Stimulated activated CD4-positive, alpha-beta T cell treated with anti-CD3 and anti-CD28 coated beads, Interleukin-2, amount 100 ng/mL, for 24 hours (primary cell): ENCODE data around the gene DAZL.
"Not testable (repeated sequence)": the region's sequence is repeated elsewhere in the genome, so short reads cannot be mapped to it uniquely, and the experiment has no call there.

Experiments
- DNase-seq, 2 donors: peaks; one replicate each; pipeline ENCODE4 v3.0.0-alpha.2; 2020

The DAZL gene

GRCh38 chr3:16604887-16605602, at the start of gene DAZL:
TSS of gene DAZL (minus strand) at chr3:16605423. CDS start at chr3:16605205, 218 bp downstream.
- no peak for DNase-seq

GRCh38 chr3:16654976-16655375, 49.8 kb upstream of the DAZL start:
- no peak for DNase-seq

DNA sequence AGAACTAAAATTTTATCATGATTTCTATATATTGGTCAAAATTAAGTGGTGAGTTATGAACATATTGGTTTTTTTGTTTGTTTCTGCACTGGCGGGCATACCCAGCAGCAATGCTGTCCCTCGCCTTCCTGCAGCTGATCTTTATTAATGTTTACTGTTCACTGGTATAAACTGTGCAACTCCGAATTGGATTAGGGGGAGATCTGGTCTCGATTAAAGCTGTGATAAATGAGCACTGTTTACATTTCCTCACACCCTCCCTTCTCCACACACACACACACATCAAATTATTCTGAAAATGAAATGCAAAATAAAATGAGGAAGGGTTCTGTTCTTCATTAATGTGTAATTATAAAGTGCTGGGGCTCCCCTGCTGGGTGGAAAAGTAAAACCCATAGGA, 48.5 kb upstream of the DAZL start:
- no peak for DNase-seq

DNA sequence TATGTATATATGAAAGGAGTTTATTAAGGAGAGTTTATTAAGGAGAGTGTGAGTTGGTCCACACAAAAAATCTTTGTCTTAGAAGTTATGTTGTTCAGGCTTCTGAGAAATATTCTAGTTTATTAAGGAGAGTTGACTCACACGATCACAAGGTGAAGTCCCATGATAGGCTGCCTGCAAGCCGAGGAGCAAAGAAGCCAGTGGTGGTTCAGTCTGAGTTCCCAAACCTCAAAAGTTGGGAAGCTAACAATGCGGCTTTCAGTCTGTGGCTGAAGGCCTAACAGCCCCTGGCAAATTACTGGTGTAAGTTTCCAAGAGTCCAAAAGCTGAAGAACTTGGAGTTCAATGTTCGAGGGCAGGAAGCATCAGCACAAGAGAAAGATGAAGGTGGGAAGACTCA, 42.4 kb upstream of the DAZL start:
- no peak for DNase-seq

DNA sequence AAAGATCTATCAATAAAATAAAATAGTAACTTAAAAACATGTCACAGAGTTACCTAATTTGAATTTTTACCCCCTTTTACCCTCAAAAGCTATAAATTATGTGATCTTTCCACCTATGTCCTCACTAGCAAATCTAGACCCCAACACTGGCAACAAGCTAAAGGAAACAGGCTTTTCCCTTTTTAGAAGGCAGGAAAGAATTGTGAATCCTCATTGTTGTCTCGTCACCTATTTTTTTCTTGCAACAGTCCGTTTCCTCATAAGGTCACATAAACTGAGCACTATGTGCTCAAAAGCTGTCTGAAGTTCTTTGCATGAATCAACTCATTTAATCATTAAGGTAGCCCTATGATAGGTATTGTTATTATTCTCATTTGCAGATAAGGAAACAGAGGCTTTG, 34.6 kb upstream of the DAZL start:
- DNase-seq, result no peak

- DNase-seq, result no peak
Measured at GRCh38 chr3:16633948-16634347, 28.7 kb upstream of the DAZL start.

GRCh38 chr3:16632395-16632794, 27.2 kb upstream of the DAZL start:
- no peak for DNase-seq

DNA sequence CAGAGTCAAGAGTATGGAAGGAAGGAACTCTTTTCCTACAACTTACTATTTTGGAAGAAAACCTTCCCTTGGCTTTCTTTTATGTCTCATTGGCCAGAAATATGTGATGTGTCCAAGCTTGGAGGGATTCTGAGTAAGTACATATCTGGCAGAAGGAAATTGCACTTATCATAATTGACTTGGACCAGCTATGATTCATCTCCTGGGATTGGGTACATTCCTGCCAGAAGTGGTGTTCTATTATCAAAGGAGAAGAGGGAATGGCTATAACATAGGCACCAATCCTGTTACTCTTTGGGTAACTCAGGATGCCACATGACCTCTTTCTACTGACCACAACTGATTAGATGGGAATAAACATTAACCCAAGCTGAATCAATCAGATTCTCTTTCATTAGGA, 13.5 kb upstream of the DAZL start:
- no peak for DNase-seq

DNA sequence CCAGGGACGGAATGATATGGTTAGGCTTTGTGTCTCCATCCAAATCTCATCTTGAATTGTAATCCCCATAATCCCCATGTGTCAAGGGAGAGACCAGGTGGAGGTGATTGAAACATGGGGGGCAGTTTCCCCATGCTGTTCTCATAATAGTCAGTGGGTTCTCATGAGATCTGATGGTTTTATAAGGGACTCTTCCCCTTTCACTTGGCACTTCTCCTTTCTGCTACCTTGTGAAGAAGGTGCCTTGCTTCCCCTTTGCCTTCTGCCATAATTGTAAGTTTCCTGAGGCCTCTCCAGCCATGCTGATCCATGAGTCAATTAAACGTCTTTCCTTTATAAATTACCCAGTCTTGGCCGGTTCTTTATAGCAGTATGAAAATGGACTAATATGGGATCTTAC, 11.9 kb upstream of the DAZL start:
- not testable (repeated sequence) for DNase-seq

GRCh38 chr3:16616083-16616482, 10.9 kb upstream of the DAZL start:
- no peak for DNase-seq

GRCh38 chr3:16614033-16615031, 9.1 kb upstream of the DAZL start:
- DNase-seq, result no peak

DNA sequence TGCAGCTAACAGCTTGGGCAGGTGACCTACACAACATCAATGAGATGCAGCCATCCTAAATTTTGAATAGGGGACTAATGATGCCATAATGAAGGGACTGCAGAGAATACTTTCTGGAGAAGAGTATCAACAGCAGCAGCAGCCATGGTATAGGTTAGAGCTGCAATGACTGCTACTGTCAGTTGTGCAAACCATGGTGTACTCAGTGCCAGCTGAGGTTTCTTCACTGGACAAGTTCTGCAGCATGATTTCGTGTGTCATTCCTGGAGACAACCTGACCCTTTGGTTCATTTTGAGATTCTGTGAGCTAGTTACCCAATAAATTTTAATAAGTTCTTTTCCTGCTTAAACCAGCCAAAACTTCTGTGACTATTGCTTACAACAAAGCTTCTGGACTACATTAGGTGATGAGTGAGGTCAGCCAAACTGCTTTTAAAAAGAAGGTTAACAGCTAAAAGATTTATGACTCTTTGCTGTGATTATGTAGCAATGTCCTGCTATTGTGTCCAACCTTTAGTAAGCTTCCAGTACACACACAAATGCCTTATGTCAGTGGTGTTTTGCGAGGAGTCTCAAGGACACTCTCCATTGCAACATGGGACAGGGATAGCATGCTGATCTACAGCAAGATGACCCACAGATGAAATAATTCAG, 4.8 kb upstream of the DAZL start:
- DNase-seq, result no peak

DNA sequence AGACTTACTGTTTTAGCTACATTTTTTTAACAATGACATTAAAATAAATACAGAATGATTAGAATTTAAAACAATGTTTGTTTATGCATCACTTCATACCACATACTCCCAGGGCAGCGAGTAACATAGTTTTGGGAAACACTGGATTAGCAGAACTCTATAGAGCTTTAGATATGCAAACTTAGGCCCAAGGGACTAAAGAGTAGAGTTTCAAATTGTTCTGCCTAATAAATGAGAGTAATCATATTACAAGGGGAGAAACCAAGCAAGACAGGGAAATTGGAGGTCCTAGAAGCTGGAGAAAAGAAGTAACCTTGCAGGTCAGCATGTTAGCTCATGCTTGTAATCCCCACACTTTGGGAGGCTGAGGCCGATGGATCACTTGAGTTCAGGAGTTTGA, 3.6 kb upstream of the DAZL start:
- no peak for DNase-seq

- no peak for DNase-seq
Measured at GRCh38 chr3:16607718-16608117, 2.5 kb upstream of the DAZL start.

DNA sequence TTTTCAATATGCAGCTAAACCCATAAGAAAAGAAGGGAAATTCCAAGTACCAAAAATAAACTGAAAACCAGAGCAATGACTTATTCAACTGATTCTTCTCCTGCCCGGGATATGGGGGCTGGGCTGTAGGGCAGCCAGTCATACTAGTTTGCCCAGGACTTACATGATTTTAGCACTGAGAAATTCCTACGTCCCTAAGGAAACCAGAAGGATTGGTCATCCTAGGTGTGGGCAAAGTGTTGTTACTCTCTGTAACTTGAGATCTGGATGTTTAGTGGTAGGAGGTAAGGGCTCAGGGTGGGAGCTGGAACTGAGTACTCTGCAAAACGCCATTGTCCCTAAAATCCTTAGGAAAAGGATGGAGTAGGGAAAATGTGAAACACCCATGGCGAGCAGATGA, 1.2 kb upstream of the DAZL start:
- DNase-seq, result no peak

DNA sequence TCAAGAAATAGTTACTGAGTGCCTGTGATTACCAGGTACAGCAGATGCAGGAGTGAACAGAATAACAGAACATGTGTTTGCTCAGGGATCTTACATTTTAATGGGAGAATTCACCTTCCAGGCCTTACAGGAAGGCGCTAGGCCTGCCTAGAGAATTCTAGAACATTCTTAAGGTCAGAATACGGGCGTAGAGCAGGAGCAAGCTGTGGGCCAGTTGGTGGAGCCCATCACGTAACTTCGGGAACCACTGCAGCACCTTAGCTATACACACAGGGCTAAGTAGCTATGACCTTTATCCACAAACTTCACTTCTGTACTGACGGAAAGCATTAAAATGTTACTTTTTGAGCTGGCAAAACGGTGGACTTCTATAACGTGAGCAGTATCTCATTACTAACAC, 743 bp upstream of the DAZL start:
- no peak for DNase-seq

GRCh38 chr3:16604433-16604832, 790 bp downstream of the DAZL start:
- DNase-seq, result no peak

DNA sequence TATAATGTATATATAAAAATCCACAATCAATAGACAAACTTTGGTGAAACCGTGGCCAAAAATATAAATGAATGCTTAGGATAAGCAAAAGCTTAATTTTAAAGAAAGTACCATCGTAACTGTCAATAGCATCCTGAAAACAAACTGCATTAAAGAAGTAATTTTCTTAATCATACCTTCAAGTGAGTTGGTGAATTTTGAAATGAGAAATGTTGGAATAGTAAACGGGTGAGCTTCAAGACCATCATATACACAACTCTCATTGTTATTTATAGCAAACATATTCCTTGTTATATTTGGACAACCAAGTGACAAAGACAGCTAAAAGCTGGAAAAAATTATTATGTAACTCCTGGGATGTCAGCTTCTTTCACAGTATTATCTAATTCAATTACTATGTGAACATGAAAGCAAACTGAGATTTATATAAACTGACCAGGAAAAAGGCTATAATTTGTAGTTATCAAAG, 3.7 kb downstream of the DAZL start:
- no peak for DNase-seq

- peak; percentile 87 to 89 for DNase-seq
Measured at GRCh38 chr3:16600780-16601536, 4.3 kb downstream of the DAZL start.

GRCh38 chr3:16599694-16600093, 5.5 kb downstream of the DAZL start:
- DNase-seq, result no peak

DNA sequence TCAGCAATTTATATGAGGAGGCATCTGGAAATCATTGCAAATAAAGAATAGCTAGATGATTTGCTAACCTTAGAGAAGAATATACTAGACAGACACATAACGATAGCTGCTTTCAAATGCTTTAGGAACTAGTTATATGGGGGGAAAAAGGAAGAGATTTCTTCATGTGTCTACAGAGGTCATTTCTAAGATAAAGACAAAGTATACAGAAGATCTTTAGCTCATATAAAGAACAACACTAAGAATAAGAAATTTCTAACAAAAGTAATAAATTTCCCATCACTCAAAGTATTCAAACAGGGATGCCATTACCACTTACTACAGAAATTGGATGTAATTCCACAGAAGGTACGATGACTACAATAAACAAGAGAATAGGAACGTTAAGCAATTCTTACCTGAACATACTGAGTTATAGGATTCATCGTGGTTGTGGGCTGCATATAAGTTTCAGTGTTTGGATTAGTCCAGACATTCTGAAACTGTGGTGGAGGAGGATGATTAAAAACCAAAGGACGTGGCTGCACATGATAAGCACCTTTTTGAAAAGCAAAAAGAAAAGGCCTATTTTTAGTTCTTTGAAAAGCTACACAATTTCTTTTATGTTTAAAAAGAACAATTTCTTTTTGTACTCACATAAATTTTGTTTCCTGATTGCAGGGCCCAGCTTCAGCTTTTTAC, 8.7 kb downstream of the DAZL start:
- DNase-seq, result peak; percentile 12 to 38

- no peak for DNase-seq
Measured at GRCh38 chr3:16595778-16596177, 9.4 kb downstream of the DAZL start.
